OCI-LY7 (cell line): Measurements from ENCODE around the gene TPT1.

Experiments
- EZH2phosphoT487 ChIP-seq: fragments of 200-600 bp; sonication (generic); IDR thresholded peaks from 2 replicates; pipeline ENCODE4 v1.6.1; 2018; ENCODE audit warnings: low read depth, borderline replicate concordance, mild to moderate bottlenecking, mixed run types, antibody characterized with exemption, low read length, moderate library complexity, mixed read lengths
- TF ChIP-seq, protein P1 (sequence below): fragments of 200-600 bp; sonication (generic); conservative IDR thresholded peaks from 2 replicates; pipeline ENCODE4 v1.5.1; 2014; ENCODE audit warnings: mild to moderate bottlenecking, antibody characterized with exemption, low read length, moderate library complexity, mixed read lengths

DNA sequence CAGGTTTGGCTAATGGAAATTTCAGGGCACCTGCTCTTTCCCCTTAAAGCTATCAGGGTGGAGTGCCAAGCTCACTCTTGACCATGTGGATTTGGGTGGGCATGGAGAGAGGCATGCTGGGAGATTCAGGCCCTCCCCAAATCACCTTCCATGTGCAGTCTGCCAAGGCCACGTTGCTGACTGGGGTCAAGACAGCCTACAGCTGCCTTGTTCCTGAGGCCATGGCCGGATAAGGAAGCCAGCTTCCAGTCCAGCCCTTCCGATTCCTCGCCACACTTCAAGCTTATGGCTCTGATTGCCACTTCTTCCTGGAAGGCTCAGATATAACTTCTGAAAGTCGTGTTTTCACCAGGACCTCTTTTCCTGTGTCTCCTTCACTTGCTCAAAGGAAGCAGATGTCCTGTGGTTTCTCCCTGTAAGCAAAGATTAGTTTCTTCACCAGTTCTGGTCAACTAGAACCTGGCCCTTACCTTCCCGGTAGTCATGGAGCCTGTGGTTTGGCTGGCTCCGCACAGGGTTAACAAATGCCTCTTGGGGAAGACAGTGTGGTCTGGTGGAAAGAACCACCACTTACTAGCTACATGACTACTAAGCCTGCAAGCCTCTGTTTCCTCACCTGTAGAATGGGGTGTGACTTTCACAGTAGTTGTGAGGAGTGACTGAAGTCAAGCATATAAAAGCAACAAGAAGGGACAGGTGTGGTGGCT, 16.1 kb upstream of the TPT1 start:
- TF ChIP-seq, protein P1, sequence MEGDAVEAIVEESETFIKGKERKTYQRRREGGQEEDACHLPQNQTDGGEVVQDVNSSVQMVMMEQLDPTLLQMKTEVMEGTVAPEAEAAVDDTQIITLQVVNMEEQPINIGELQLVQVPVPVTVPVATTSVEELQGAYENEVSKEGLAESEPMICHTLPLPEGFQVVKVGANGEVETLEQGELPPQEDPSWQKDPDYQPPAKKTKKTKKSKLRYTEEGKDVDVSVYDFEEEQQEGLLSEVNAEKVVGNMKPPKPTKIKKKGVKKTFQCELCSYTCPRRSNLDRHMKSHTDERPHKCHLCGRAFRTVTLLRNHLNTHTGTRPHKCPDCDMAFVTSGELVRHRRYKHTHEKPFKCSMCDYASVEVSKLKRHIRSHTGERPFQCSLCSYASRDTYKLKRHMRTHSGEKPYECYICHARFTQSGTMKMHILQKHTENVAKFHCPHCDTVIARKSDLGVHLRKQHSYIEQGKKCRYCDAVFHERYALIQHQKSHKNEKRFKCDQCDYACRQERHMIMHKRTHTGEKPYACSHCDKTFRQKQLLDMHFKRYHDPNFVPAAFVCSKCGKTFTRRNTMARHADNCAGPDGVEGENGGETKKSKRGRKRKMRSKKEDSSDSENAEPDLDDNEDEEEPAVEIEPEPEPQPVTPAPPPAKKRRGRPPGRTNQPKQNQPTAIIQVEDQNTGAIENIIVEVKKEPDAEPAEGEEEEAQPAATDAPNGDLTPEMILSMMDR: no peak
- no peak for TF ChIP-seq EZH2phosphoT487
